NCI-H748 treated with DMSO at 0.1 percent for 48 hours (cell line): ENCODE results near the gene CA4.
"Not testable (repeated sequence)": the region's sequence is repeated elsewhere in the genome, so short reads cannot be mapped to it uniquely, and the experiment has no call there.

ENCODE experiments used
- DNase-seq: peaks from one replicate; lab custom pipeline; 2025; lab: John Stamatoyannopoulos, UW

CA4 gene

DNA sequence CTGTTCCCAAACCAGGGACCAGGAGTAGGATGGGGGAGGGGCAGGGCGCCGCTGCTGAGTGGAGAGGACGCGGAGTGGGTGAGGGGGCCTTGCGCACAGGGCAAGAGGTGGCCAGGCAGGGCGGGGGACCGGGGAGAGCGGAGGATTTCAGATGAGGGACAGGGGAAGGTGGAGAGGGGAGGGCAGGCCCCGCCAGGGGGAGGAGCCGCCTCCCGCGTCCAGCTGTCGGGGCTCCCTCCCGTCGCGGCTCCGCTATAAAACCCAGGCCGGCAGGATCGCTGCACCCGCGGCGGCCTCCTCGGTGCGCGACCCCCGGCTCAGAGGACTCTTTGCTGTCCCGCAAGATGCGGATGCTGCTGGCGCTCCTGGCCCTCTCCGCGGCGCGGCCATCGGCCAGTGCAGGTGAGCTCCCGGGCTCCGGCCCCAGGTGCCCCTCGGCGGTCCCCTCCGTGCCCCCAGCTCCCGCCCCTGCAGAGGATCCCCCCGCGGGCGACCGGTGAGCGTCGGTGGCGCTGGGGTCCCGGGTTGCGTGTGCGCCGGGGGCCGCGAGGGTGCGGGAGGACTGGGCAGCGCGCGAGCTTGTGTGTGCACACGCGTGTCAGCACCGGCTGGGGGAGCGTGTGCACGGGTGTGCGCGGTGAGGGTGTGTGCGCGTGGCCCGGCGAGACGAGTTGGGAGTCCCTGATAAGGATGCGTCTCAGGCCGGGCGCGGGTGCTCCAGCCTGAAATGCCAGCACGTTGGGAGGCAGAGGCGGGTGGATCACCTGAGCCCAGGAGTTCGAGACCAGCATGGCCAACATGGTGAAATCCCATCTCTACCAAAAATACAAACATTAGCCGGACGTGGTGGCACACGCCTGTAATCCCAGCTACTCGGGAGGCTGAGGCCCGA lies at the start of gene CA4:
TSS of gene CA4 (plus strand) at position 283 of the 892 bp plus-strand sequence. CDS start at position 345, 62 bp downstream.
- DNase-seq: no peak

- DNase-seq: not testable (repeated sequence)
These were observed 49.2 kb upstream of the CA4 start for GRCh38 chr17:60100577-60100976.

DNA sequence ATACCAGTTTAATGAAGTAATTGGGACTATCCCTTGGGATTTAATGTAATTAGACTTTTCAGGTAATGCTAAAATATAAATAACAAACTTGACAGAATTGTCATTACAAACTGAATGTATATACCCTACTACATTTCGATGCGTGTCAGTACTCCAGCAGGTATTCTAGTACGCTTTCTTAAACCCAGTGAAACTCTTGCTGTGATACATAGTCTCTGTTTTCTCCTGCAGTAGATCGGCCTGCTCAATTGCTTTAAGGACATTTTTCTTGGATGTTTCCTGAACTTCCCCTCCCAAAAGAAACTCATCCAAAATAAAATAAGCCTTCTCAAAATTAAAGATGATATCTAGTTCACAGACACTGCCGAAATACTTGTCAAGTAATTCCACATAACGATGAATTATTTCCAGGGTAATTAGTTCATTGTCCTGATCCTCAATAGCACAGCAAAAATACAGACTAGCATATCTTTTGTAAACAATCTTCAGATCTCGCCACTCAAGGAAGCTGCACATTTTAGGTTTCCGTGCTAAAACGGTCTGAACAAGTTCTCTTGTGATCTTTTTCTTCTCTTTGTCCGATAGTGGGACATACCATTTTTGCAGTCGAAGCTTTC lies 47.6 kb upstream of the CA4 start:
- DNase-seq: not testable (repeated sequence)

DNA sequence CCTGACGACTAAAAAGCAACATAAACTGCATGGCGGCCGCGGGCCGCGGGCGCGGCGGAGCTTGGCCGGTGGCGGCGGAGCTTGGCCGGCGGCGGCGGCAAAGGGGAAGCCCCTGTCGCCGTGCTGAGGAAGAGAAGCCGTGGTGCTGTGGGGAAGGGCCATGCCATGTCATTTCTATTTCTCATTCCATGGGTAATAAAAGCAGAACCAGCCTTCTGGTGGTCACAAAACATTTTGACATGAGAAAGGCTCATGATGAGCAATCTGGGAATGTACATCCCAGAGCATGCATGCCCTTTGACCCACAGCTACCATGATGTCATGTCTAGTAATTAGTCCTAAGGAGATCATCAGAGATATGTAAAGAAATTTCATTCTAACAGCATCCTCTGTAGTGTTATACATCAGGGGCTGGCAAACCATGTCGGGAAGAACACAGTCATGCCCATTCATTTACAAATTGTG lies 47.1 kb upstream of the CA4 start:
- DNase-seq: no peak

GRCh38 chr17:60103957-60104356 lies 45.8 kb upstream of the CA4 start:
- DNase-seq: no peak

DNA sequence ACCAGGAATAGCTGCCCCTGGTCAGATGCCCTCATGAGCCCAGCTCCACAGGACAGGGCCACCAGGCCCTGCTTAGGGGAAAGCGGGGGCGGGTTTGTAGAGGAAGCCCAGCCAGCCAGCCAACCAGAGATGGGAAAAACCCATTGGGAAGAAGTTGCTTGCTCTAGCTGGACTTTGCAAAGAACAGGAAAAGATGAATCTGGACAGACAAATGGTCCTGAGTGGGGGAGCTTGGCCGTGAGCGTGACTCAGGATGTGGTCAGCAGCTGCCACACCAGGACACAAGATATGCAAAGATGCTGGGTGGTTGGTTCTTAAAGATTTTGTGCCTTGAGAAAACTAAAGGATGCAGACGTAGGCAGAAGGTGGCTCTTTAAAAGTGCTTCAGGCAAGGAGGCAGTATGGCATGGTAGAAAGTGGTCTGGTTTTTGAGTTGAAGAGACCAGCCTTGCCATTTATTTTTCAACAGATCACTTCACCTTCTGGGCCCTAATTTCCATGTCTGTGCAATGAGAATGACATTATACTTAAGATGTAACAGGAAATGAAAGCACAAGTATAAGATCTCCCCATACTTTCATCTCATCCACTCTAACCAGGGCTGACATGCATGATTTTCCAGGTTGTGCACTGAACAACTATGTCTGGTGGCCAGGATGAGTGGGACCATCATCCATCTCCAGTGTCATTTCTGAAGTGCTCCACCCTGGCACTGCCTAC lies 43.3 kb upstream of the CA4 start:
- DNase-seq: no peak

- DNase-seq: no peak
These were observed 42.1 kb upstream of the CA4 start for GRCh38 chr17:60107526-60108257.

GRCh38 chr17:60108309-60108708 lies 41.5 kb upstream of the CA4 start:
- DNase-seq: not testable (repeated sequence)

- DNase-seq: no peak
These were observed 41.1 kb upstream of the CA4 start for GRCh38 chr17:60108712-60109111.

- no peak for DNase-seq
These were observed 40.6 kb upstream of the CA4 start for GRCh38 chr17:60109161-60109560.

- no peak for DNase-seq
These were observed 39.2 kb upstream of the CA4 start for GRCh38 chr17:60110586-60110985.

DNA sequence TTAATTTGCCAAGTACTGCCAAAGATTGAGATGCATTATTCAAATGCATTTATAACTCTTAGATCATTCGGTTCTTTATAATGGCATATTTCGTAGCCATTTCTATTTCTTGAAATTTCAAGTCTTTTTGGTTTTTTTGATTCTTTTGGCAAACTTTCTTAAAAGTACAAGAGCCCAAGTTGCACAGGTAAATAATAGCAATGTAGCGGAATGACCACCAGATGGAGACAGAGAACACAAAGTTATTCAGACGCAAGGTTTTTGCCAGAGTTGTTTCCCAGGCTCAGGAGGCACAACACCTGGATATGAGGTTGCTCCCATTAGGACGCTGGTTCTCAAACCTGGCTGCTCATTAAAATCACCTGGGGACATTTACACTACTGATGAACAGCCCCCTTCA lies 38.1 kb upstream of the CA4 start:
- not testable (repeated sequence) for DNase-seq

DNA sequence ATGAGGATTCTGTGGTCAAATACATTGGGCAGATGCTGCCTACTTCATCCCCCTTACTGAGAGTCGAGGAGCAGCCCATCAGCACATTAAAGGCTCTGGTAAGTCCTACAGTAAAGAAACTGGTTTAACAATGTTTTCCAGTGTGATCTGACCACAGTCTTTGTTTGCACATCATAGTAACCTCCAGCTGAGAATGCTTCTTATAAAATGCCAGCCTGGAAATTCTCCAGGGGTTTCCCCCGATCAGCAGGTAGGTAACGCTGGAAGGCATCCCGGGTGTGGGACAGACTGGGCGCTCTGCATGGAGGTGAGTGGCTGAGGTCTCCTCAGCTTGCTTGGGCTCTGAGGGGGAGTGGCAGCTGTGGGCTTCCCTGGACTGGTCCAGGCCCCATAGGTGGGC lies 34.4 kb upstream of the CA4 start:
- DNase-seq: not testable (repeated sequence)

GRCh38 chr17:60116196-60116595 lies 33.6 kb upstream of the CA4 start:
- DNase-seq: not testable (repeated sequence)

DNA sequence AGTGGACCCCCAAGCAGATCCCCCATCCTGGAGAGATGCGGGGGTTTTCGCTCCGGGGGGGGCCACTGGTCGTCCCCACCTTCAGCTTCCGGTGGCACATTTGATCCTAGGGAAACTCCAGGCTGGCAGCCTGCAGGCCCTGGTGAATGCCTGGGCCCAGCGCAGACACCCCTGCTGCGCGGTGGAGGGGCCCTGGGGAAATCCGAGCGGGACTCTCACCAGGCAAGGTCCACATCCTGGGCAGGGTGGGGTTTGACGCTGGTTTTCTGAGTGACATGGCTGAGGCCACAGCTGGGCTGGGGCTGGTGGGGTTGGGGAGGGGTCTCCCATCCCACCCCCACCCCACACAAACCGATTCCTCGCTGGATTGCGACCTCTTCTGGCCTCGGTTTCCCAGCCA lies 30.6 kb upstream of the CA4 start:
- not testable (repeated sequence) for DNase-seq

GRCh38 chr17:60119807-60120748 lies 29.7 kb upstream of the CA4 start:
- DNase-seq: not testable (repeated sequence)

DNA sequence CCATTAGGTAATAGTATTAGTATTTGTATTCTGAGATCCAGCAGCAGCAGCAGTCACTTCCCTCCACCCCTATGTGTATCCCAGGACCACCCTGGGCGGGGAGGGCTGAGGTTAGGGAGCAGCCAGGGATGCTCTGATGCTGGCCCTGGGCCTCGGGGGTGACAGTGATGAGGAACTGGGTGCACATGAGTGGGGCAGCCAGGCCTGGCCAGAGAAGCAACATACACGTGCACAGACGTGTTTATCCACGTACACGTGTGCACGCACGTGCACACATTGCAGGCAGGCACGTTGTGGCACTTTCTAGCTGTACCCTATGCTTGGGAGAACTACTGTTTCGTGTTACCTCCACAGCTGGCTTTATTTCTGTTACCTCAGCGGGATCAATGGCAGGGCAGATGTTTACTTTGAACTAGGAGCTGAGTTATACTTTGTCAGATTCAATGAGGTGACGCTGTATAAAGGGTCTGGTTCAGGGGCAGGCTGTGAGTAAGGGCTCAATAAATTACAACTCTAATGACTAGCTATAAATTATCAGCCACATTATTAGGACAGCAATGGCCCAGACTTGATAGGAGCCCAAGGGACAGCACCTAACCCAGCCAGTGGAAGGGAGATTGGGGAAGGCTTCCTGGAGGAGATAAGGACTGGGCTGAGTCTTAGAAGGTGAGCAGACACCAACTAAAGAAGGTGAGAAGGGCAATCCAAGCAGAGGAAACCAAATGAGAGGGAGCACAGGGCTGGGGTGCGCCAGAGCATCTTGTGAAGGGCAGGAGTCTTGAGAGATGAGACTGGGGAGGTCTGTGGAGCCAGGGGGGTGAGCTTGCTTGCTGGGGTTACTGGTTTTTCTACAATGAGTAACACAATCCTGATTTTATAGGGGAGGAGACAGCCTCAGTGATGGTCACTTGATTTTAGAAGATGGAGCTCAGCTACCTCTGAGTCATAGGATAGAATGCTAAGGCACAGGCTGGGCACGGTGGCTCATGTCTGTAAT lies 22.4 kb upstream of the CA4 start:
- DNase-seq: no peak

- no peak for DNase-seq
These were observed 21.5 kb upstream of the CA4 start for GRCh38 chr17:60128171-60128859.

DNA sequence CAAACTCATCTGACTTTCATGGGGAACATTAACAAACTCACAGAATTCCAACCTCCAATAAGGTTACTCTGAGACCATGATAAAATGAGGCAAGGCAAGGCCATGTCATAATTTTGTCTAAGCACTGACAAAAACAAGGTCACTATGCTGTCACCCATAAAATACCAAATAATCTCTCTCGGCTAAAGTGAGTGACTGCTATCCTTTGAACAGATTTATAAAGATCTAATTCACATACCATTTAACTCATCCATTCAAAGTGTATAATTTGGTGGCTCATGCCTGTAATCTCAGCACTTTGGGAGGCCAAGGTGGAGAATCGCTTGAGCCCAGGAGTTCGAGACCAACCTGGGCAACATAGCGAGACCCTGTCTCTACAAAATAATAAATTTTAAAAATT lies 20.6 kb upstream of the CA4 start:
- DNase-seq: no peak
